ENCODE measurements around the gene PGM1. TPM values are rescaled to one million over a fixed set of nuclear protein-coding genes. Genes with fewer than 3 reads are reported as not detected.

Gene PGM1
- total RNA-seq, 1 experiment from 2014 or later = 111 TPM

- TF ChIP-seq GABPB1 (CRISPR knock-in tag; IDR thresholded peaks at IDR 0.05) (no peak), ZNF317 (CRISPR knock-in tag; IDR thresholded peaks at IDR 0.05; ENCODE audit: borderline replicate concordance, low read depth) (no peak), E2F4 (CRISPR knock-in tag; IDR thresholded peaks at IDR 0.05; ENCODE audit: borderline replicate concordance, low read depth) (no peak), IRF1 (CRISPR knock-in tag; IDR thresholded peaks at IDR 0.05) (no peak), USF2 (CRISPR knock-in tag; IDR thresholded peaks at IDR 0.05) (no peak), ATF1 (CRISPR knock-in tag; IDR thresholded peaks at IDR 0.05) (no peak)
Measured at GRCh38 chr1:63679589-63679988, 86.4 kb downstream of the PGM1 start (continued).

- peaks cover 5% of the 10 kb centered on the region; the same call in 1 of the 2 replicates for H3K27me3 Mint-ChIP-seq (ENCODE audit: low read depth)
- ChIA-PET CTCF (interaction anchor here (0.6 to 3.6 kb wide), 7 partner anchors 8 to 561 kb away, joined by 3 to 34 read pairs (median 4); no protein-coding TSS in a partner anchor), POLR2A (no interaction called here)
- H3K27ac Mint-ChIP-seq = no peak overlapping the region
- H3K9me3 Mint-ChIP-seq = peaks cover 20% of the 10 kb centered on the region
- no peak overlapping the region for H3K4me3 Mint-ChIP-seq
- peak; percentile 36 for ATAC-seq
- TF ChIP-seq KAT7 (CRISPR knock-in tag; IDR thresholded peaks at IDR 0.05; ENCODE audit: borderline replicate concordance) = no peak
- no peak for TF ChIP-seq E2F4 (CRISPR knock-in tag; IDR thresholded peaks at IDR 0.05; ENCODE audit: borderline replicate concordance, low read depth)
- TF ChIP-seq ATF1 (CRISPR knock-in tag; IDR thresholded peaks at IDR 0.05) = no peak
- TF ChIP-seq ZBTB21 (CRISPR knock-in tag; IDR thresholded peaks at IDR 0.05; ENCODE audit: borderline replicate concordance) = no peak
- TF ChIP-seq ZNF671 (CRISPR knock-in tag; IDR thresholded peaks at IDR 0.05) = no peak
- TF ChIP-seq TEAD1 (CRISPR knock-in tag; IDR thresholded peaks at IDR 0.05) = no peak
- no peak for TF ChIP-seq NFYB (CRISPR knock-in tag; conservative IDR thresholded peaks at IDR 0.05; ENCODE audit: low read depth)
- TF ChIP-seq ATF3 (CRISPR knock-in tag; conservative IDR thresholded peaks at IDR 0.05) = no peak
- TF ChIP-seq PREB (CRISPR knock-in tag; IDR thresholded peaks at IDR 0.05; ENCODE audit: borderline replicate concordance) = no peak
- TF ChIP-seq ZBTB43 (CRISPR knock-in tag; IDR thresholded peaks at IDR 0.05) = no peak
- TF ChIP-seq IRF2 (CRISPR knock-in tag; IDR thresholded peaks at IDR 0.05; ENCODE audit: borderline replicate concordance, low read depth) = no peak
- no peak for DNase-seq (ENCODE audit: low spot score)
- H3K36me3 Mint-ChIP-seq = no peaks in the 10 kb centered on the region
- H3K4me1 Mint-ChIP-seq = peaks cover 7% of the 10 kb centered on the region
Measured at GRCh38 chr1:63682936-63683335, 89.7 kb downstream of the PGM1 start.

GRCh38 chr1:63683759-63684158, 90.5 kb downstream of the PGM1 start:
- H3K4me1 Mint-ChIP-seq = peaks cover 6% of the 10 kb centered on the region
- no peak for TF ChIP-seq ZNF512 (CRISPR knock-in tag; IDR thresholded peaks at IDR 0.05; ENCODE audit: borderline replicate concordance)
- no peak overlapping the region for H3K27ac Mint-ChIP-seq
- peaks cover 20% of the 10 kb centered on the region for H3K9me3 Mint-ChIP-seq
- no peaks in the 10 kb centered on the region for H3K36me3 Mint-ChIP-seq
- no peak overlapping the region for H3K4me3 Mint-ChIP-seq
- DNase-seq (ENCODE audit: low spot score) (no peak), ATAC-seq (no peak)
- peaks cover 5% of the 10 kb centered on the region; the same call in 1 of the 2 replicates for H3K27me3 Mint-ChIP-seq (ENCODE audit: low read depth)
- ChIA-PET POLR2A (no interaction called here), CTCF (interaction anchor here (0.9 to 3.6 kb wide), 7 partner anchors 8 to 560 kb away, joined by 3 to 34 read pairs (median 4); no protein-coding TSS in a partner anchor)

Measured in WTC11 (cell line).